OCI-M2 (cell line): ENCODE data around the gene SLC25A1.
A peak's percentile ranks its signal among the peaks of the same experiment; 100 is the strongest.

Experiments used
- DNase-seq: peaks from one replicate; lab custom pipeline; 2025; ENCODE audit not compliant: unreplicated experiment; lab: John Stamatoyannopoulos, UW

SLC25A1 gene

GRCh38 chr22:19178657-19179496 lies at the start of gene SLC25A1:
TSS of gene SLC25A1 (minus strand) at chr22:19178736. CDS start at chr22:19178673, 63 bp downstream.
- peak; percentile 13 for DNase-seq

GRCh38 chr22:19228179-19228578 lies 49.6 kb upstream of the SLC25A1 start:
- no peak for DNase-seq

- no peak for DNase-seq
Measured at GRCh38 chr22:19226428-19226827, 47.9 kb upstream of the SLC25A1 start.

- no peak for DNase-seq
Measured at GRCh38 chr22:19225560-19225959, 47.0 kb upstream of the SLC25A1 start.

GRCh38 chr22:19224985-19225384 lies 46.4 kb upstream of the SLC25A1 start:
- DNase-seq = no peak

GRCh38 chr22:19224557-19224956 lies 46.0 kb upstream of the SLC25A1 start:
- DNase-seq = no peak

GRCh38 chr22:19223617-19224016 lies 45.1 kb upstream of the SLC25A1 start:
- DNase-seq = no peak

GRCh38 chr22:19223110-19223509 lies 44.6 kb upstream of the SLC25A1 start:
- no peak for DNase-seq

- no peak for DNase-seq
Measured at GRCh38 chr22:19222242-19223005, 43.9 kb upstream of the SLC25A1 start.

GRCh38 chr22:19220867-19221266 lies 42.3 kb upstream of the SLC25A1 start:
- no peak for DNase-seq

- no peak for DNase-seq
Measured at GRCh38 chr22:19218541-19219233, 40.2 kb upstream of the SLC25A1 start.

GRCh38 chr22:19216579-19216978 lies 38.0 kb upstream of the SLC25A1 start:
- no peak for DNase-seq

- no peak for DNase-seq
Measured at GRCh38 chr22:19215360-19215759, 36.8 kb upstream of the SLC25A1 start.

GRCh38 chr22:19214078-19214473 lies 35.5 kb upstream of the SLC25A1 start:
- DNase-seq = no peak

GRCh38 chr22:19213442-19214077 lies 35.0 kb upstream of the SLC25A1 start:
- DNase-seq = no peak

- no peak for DNase-seq
Measured at GRCh38 chr22:19213001-19213400, 34.5 kb upstream of the SLC25A1 start.

- DNase-seq = no peak
Measured at GRCh38 chr22:19212302-19212870, 33.9 kb upstream of the SLC25A1 start.

GRCh38 chr22:19210188-19210587 lies 31.7 kb upstream of the SLC25A1 start:
- DNase-seq = no peak

GRCh38 chr22:19208287-19208847 lies 29.8 kb upstream of the SLC25A1 start:
- no peak for DNase-seq

- no peak for DNase-seq
Measured at GRCh38 chr22:19207884-19208283, 29.3 kb upstream of the SLC25A1 start.
